WERI-Rb-1 (cell line): ENCODE measurements around the gene VCL.

ENCODE experiments used
- DNase-seq: peaks from one replicate; pipeline ENCODE4 v3.0.0-alpha.2; 2020
- H3K27ac ChIP-seq: fragments of 250-450 bp; sonication (Bioruptor Pico); 2 replicates; pipeline ENCODE4 v1.5.1; 2020; ENCODE audit warnings: mild to moderate bottlenecking, moderate library complexity
- H3K27me3 ChIP-seq: fragments of 250-450 bp; sonication (Bioruptor Pico); 2 replicates; pipeline ENCODE4 v1.5.1; 2021; ENCODE audit warnings: mild to moderate bottlenecking, low read depth, moderate library complexity; ENCODE audit not compliant: insufficient read depth, severe bottlenecking
- H3K36me3 ChIP-seq: fragments of 250-450 bp; sonication (Bioruptor Pico); 2 replicates; pipeline ENCODE4 v1.5.1; 2020; ENCODE audit warnings: mild to moderate bottlenecking, moderate library complexity
- H3K4me3 ChIP-seq: 2 replicates; pipeline ENCODE4 v1.5.1; 2011; ENCODE audit warnings: low read depth, mild to moderate bottlenecking, control low read depth, low read length
- H3K9me3 ChIP-seq: fragments of 250-450 bp; sonication (Bioruptor Pico); 2 replicates; pipeline ENCODE4 v1.5.1; 2021; ENCODE audit warnings: mild to moderate bottlenecking, moderate library complexity; ENCODE audit not compliant: severe bottlenecking
- TF ChIP-seq, protein P1 (sequence below): IDR thresholded peaks from 2 replicates; pipeline ENCODE4 v1.5.1; 2011; ENCODE audit warnings: low read depth, mild to moderate bottlenecking, control low read depth, inconsistent platforms, low read length

VCL gene

GRCh38 chr10:73970845-73971244, 27.1 kb upstream of the VCL start:
- no peak overlapping the region for H3K27ac ChIP-seq
- TF ChIP-seq, protein P1, sequence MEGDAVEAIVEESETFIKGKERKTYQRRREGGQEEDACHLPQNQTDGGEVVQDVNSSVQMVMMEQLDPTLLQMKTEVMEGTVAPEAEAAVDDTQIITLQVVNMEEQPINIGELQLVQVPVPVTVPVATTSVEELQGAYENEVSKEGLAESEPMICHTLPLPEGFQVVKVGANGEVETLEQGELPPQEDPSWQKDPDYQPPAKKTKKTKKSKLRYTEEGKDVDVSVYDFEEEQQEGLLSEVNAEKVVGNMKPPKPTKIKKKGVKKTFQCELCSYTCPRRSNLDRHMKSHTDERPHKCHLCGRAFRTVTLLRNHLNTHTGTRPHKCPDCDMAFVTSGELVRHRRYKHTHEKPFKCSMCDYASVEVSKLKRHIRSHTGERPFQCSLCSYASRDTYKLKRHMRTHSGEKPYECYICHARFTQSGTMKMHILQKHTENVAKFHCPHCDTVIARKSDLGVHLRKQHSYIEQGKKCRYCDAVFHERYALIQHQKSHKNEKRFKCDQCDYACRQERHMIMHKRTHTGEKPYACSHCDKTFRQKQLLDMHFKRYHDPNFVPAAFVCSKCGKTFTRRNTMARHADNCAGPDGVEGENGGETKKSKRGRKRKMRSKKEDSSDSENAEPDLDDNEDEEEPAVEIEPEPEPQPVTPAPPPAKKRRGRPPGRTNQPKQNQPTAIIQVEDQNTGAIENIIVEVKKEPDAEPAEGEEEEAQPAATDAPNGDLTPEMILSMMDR = no peak
- no peaks in the 10 kb centered on the region for H3K27me3 ChIP-seq
- H3K4me3 ChIP-seq = no peak overlapping the region
- DNase-seq = no peak
- H3K9me3 ChIP-seq = no peaks in the 10 kb centered on the region
- H3K36me3 ChIP-seq = no peaks in the 10 kb centered on the region

DNA sequence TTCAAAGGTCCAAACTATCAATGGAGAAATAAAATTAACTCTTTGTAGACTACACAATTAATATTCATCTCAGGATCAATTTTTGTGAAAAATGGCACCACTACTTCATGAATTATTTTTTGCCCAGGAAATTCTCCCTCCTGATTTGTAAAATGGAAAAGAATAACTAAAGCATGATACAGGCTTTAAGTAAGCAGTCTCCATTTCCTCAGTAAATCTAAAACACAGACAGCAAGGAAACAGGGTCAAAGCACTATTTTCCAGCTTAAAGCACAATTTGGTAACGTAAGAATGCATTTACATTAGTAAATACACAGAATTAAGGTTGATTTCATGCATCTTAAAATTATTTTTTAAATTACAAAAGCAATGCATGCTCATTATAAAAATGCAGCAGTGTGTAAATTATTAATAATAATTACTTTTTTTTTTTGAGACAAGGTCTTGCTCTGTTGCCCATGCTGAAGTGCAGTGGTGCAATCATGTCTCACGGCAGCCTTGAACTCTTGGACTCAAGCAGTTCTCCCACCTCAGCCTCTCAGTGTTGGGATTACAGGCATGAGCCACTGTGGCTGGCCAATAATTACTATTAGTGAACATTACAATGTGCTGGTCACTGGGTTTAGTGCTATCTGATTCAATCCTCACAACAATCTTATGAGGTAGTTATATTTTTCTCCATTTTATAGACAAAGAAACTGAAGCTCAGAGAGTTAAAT, 26.1 kb upstream of the VCL start:
- Histone ChIP-seq H3K36me3 (no peaks in the 10 kb centered on the region), H3K9me3 (no peaks in the 10 kb centered on the region), H3K27me3 (no peaks in the 10 kb centered on the region), H3K27ac (no peak overlapping the region), H3K4me3 (no peak overlapping the region)
- DNase-seq = no peak
- TF ChIP-seq, protein P1 = no peak

DNA sequence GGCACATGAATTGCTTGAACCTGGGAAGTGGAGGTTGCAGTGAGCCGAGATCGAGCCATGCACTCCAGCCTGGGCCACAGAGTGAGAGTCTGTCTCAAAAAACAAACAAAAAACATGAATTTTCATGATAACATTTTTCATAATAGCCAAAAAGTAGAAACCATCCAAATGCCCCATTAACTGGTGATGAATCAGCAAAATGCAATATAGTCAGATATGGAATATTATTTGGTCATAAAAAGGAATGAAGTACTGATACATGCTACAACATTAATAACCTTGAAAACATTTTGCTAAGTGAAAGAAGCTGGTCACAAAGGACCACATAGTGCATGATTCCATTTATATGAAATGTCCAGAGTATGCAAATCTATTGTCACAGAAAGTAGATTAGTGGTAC, 24.5 kb upstream of the VCL start:
- no peak for DNase-seq
- TF ChIP-seq, protein P1 = no peak
- H3K36me3 ChIP-seq = no peaks in the 10 kb centered on the region
- H3K4me3 ChIP-seq = no peak overlapping the region
- H3K9me3 ChIP-seq = no peaks in the 10 kb centered on the region
- H3K27me3 ChIP-seq = no peaks in the 10 kb centered on the region
- no peak overlapping the region for H3K27ac ChIP-seq

- Histone ChIP-seq H3K27ac (no peak overlapping the region), H3K36me3 (no peaks in the 10 kb centered on the region), H3K27me3 (no peaks in the 10 kb centered on the region), H3K4me3 (no peak overlapping the region), H3K9me3 (no peaks in the 10 kb centered on the region)
- TF ChIP-seq, protein P1 = no peak
- DNase-seq = no peak
These were observed 23.5 kb upstream of the VCL start for GRCh38 chr10:73974309-73974946.

DNA sequence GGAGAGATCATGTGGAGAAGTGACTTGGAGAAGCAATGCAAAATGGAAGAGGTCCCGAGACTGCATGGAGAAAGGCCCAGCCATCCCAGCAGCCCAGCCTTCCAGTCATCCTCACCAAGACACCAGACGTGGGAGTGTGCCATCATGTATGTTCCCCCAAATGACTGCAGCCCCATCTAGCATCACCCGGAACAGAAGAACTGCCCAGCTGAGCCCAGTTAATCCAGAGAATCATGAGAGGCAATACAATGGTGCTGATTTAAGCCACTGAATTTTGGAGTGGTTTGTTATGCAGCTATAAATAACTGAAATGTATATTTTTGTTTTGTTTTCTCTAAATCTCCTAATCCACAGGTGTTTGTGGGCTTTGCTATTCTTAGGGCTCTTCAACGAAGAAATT, 22.5 kb upstream of the VCL start:
- H3K36me3 ChIP-seq = no peaks in the 10 kb centered on the region
- H3K27ac ChIP-seq = no peak overlapping the region
- TF ChIP-seq, protein P1 = no peak
- H3K9me3 ChIP-seq = no peaks in the 10 kb centered on the region
- no peaks in the 10 kb centered on the region for H3K27me3 ChIP-seq
- DNase-seq = no peak
- no peak overlapping the region for H3K4me3 ChIP-seq
